GM21576 (cell line): ENCODE data around the gene ASPG.

Experiments used
- ATAC-seq: cut with Tn5 transposase; IDR thresholded peaks from one replicate; pipeline ENCODE4 v1.9.1; 2021; ENCODE audit warnings: mild to moderate bottlenecking, moderate library complexity; ENCODE audit not compliant: unreplicated experiment

Gene ASPG

GRCh38 chr14:104085032-104085888, at the start of gene ASPG:
Gene ASPG (plus strand): TSS chr14:104085700. CDS start chr14:104085771, 71 bp downstream.
- ATAC-seq: no peak

- ATAC-seq: no peak
Observed at GRCh38 chr14:104036212-104036611, 49.3 kb upstream of the ASPG start.

- ATAC-seq: no peak
Observed at GRCh38 chr14:104037074-104037473, 48.4 kb upstream of the ASPG start.

GRCh38 chr14:104037903-104038302, 47.6 kb upstream of the ASPG start:
- no peak for ATAC-seq

GRCh38 chr14:104039214-104039613, 46.3 kb upstream of the ASPG start:
- ATAC-seq: no peak

- ATAC-seq: no peak
Observed at GRCh38 chr14:104040539-104040938, 45.0 kb upstream of the ASPG start.

- no peak for ATAC-seq
Observed at GRCh38 chr14:104041430-104042104, 43.9 kb upstream of the ASPG start.

GRCh38 chr14:104044016-104044415, 41.5 kb upstream of the ASPG start:
- no peak for ATAC-seq

- ATAC-seq: no peak
Observed at GRCh38 chr14:104047761-104048160, 37.7 kb upstream of the ASPG start.

- no peak for ATAC-seq
Observed at GRCh38 chr14:104048758-104049507, 36.6 kb upstream of the ASPG start.

- no peak for ATAC-seq
Observed at GRCh38 chr14:104049576-104050240, 35.8 kb upstream of the ASPG start.

GRCh38 chr14:104051092-104051813, 34.2 kb upstream of the ASPG start:
- ATAC-seq: no peak

- no peak for ATAC-seq
Observed at GRCh38 chr14:104054222-104054905, 31.1 kb upstream of the ASPG start.

- ATAC-seq: no peak
Observed at GRCh38 chr14:104062281-104062680, 23.2 kb upstream of the ASPG start.

GRCh38 chr14:104064003-104064402, 21.5 kb upstream of the ASPG start:
- ATAC-seq: no peak

GRCh38 chr14:104066279-104066678, 19.2 kb upstream of the ASPG start:
- ATAC-seq: no peak

GRCh38 chr14:104066719-104067295, 18.7 kb upstream of the ASPG start:
- ATAC-seq: no peak

- no peak for ATAC-seq
Observed at GRCh38 chr14:104069541-104069940, 16.0 kb upstream of the ASPG start.

GRCh38 chr14:104072586-104072985, 12.9 kb upstream of the ASPG start:
- ATAC-seq: no peak
